ENCODE measurements around the gene RAD51B. TPM values are rescaled to one million over a fixed set of nuclear protein-coding genes. Genes with fewer than 3 reads are reported as not detected.
A peak's percentile ranks its signal among the peaks of the same experiment; 100 is the strongest.

RAD51B gene
- total RNA-seq, 1 experiment from 2014 or later, result 28.9 TPM

- in situ Hi-C loops (cut with HindIII; ENCODE audit: low pct_unique_long_range_greater_than_20kb, low sequenced_read_pairs), result no loop called here
Measured at GRCh38 chr14:67879026-67879425, 59.4 kb downstream of the RAD51B start.

GRCh38 chr14:67881225-67881624 is 61.6 kb downstream of the RAD51B start:
- no peak for DNase-seq (ENCODE audit: low read depth, low spot score)
- in situ Hi-C loops (cut with HindIII; ENCODE audit: low pct_unique_long_range_greater_than_20kb, low sequenced_read_pairs), result no loop called here

More at GRCh38 chr14:67879026-67879425, 59.4 kb downstream of the RAD51B start:
- no peak for DNase-seq (ENCODE audit: low read depth, low spot score)

GRCh38 chr14:67882986-67883555 is 63.5 kb downstream of the RAD51B start:
- no peak for DNase-seq (ENCODE audit: low read depth, low spot score)
- in situ Hi-C loops (cut with HindIII; ENCODE audit: low pct_unique_long_range_greater_than_20kb, low sequenced_read_pairs), result no loop called here

- peak; percentile 37 for DNase-seq (ENCODE audit: low read depth, low spot score)
- in situ Hi-C loops (cut with HindIII; ENCODE audit: low pct_unique_long_range_greater_than_20kb, low sequenced_read_pairs), result no loop called here
Measured at GRCh38 chr14:67883717-67884116, 64.1 kb downstream of the RAD51B start.

GRCh38 chr14:67886191-67886590 is 66.6 kb downstream of the RAD51B start:
- in situ Hi-C loops (cut with HindIII; ENCODE audit: low pct_unique_long_range_greater_than_20kb, low sequenced_read_pairs), result no loop called here

GRCh38 chr14:67887478-67887877 is 67.9 kb downstream of the RAD51B start:
- in situ Hi-C loops (cut with HindIII; ENCODE audit: low pct_unique_long_range_greater_than_20kb, low sequenced_read_pairs), result no loop called here
- DNase-seq (ENCODE audit: low read depth, low spot score), result no peak

More at GRCh38 chr14:67886191-67886590, 66.6 kb downstream of the RAD51B start:
- no peak for DNase-seq (ENCODE audit: low read depth, low spot score)

- no peak for DNase-seq (ENCODE audit: low read depth, low spot score)
- in situ Hi-C loops (cut with HindIII; ENCODE audit: low pct_unique_long_range_greater_than_20kb, low sequenced_read_pairs), result no loop called here
Measured at GRCh38 chr14:67889455-67889854, 69.9 kb downstream of the RAD51B start.

GRCh38 chr14:67892466-67893100 is 73.0 kb downstream of the RAD51B start:
- no peak for DNase-seq (ENCODE audit: low read depth, low spot score)
- in situ Hi-C loops (cut with HindIII; ENCODE audit: low pct_unique_long_range_greater_than_20kb, low sequenced_read_pairs), result no loop called here

GRCh38 chr14:67900231-67900630 is 80.7 kb downstream of the RAD51B start:
- in situ Hi-C loops (cut with HindIII; ENCODE audit: low pct_unique_long_range_greater_than_20kb, low sequenced_read_pairs), result no loop called here
- no peak for DNase-seq (ENCODE audit: low read depth, low spot score)

GRCh38 chr14:67908052-67908754 is 88.6 kb downstream of the RAD51B start:
- in situ Hi-C loops (cut with HindIII; ENCODE audit: low pct_unique_long_range_greater_than_20kb, low sequenced_read_pairs), result no loop called here
- DNase-seq (ENCODE audit: low read depth, low spot score), result no peak

- no peak for DNase-seq (ENCODE audit: low read depth, low spot score)
- in situ Hi-C loops (cut with HindIII; ENCODE audit: low pct_unique_long_range_greater_than_20kb, low sequenced_read_pairs), result no loop called here
Measured at GRCh38 chr14:67911562-67911961, 92.0 kb downstream of the RAD51B start.

- in situ Hi-C loops (cut with HindIII; ENCODE audit: low pct_unique_long_range_greater_than_20kb, low sequenced_read_pairs), result no loop called here
- DNase-seq (ENCODE audit: low read depth, low spot score), result no peak
Measured at GRCh38 chr14:67916430-67916829, 96.9 kb downstream of the RAD51B start.

- no peak for DNase-seq (ENCODE audit: low read depth, low spot score)
- in situ Hi-C loops (cut with HindIII; ENCODE audit: low pct_unique_long_range_greater_than_20kb, low sequenced_read_pairs), result no loop called here
Measured at GRCh38 chr14:67917006-67917405, 97.4 kb downstream of the RAD51B start.

GRCh38 chr14:67918838-67919237 is 99.3 kb downstream of the RAD51B start:
- in situ Hi-C loops (cut with HindIII; ENCODE audit: low pct_unique_long_range_greater_than_20kb, low sequenced_read_pairs), result no loop called here
- no peak for DNase-seq (ENCODE audit: low read depth, low spot score)

GRCh38 chr14:67919259-67920032 is 99.9 kb downstream of the RAD51B start:
- no peak for DNase-seq (ENCODE audit: low read depth, low spot score)
- in situ Hi-C loops (cut with HindIII; ENCODE audit: low pct_unique_long_range_greater_than_20kb, low sequenced_read_pairs), result no loop called here

- in situ Hi-C loops (cut with HindIII; ENCODE audit: low pct_unique_long_range_greater_than_20kb, low sequenced_read_pairs), result no loop called here
Measured at GRCh38 chr14:67926821-67927220, 107.2 kb downstream of the RAD51B start.

GRCh38 chr14:67927244-67927643 is 107.7 kb downstream of the RAD51B start:
- in situ Hi-C loops (cut with HindIII; ENCODE audit: low pct_unique_long_range_greater_than_20kb, low sequenced_read_pairs), result no loop called here
- no peak for DNase-seq (ENCODE audit: low read depth, low spot score)

More at GRCh38 chr14:67926821-67927220, 107.2 kb downstream of the RAD51B start:
- DNase-seq (ENCODE audit: low read depth, low spot score), result no peak

- in situ Hi-C loops (cut with HindIII; ENCODE audit: low pct_unique_long_range_greater_than_20kb, low sequenced_read_pairs), result no loop called here
- no peak for DNase-seq (ENCODE audit: low read depth, low spot score)
Measured at GRCh38 chr14:67928375-67928774, 108.8 kb downstream of the RAD51B start.

All from SK-MEL-5 (cell line).